SK-N-SH (cell line): ENCODE data around the gene PRR22. TPM values are rescaled to one million over a fixed set of nuclear protein-coding genes. Genes with fewer than 3 reads are reported as not detected.

Experiments
- CTCF ChIA-PET: fragments of 300-600, 350-600 bp; formaldehyde crosslinking; extraction: SDS; loops from one replicate; lab custom pipeline; 2021; lab: Yijun Ruan, JAX
- POLR2A ChIA-PET: fragments of 350-600 bp; sonication (Branson Sonifier 250); formaldehyde crosslinking; extraction: SDS; loops from one replicate; lab custom pipeline; 2020; ENCODE audit warnings: antibody characterized with exemption, inconsistent platforms; lab: Yijun Ruan, JAX
- DNase-seq: peaks from one replicate; pipeline ENCODE4 v3.0.0; 2012
- H2AFZ ChIP-seq: fragments of 200-600 bp; sonication (generic); 2 replicates; pipeline ENCODE4 v1.8.1; 2016; ENCODE audit warnings: antibody characterized with exemption, mild to moderate bottlenecking, low read depth
- H3F3A ChIP-seq: fragments of 200-600 bp; sonication (generic); replicated peaks from 2 replicates; pipeline ENCODE3; 2016; ENCODE audit warnings: antibody characterized with exemption, mild to moderate bottlenecking; ENCODE audit not compliant: insufficient read depth
- H3K27ac ChIP-seq, 2 experiments: fragments of 200-500 bp in 1 of 2; fragments of 200-600 bp in 1 of 2; sonication (Bioruptor generic) in 1 of 2; sonication (generic), shearing (Covaris generic) in 1 of 2; 2 replicates each; pipeline versions ENCODE4 v1.5.1 to v1.6.1; 2014 to 2016; ENCODE audit warnings: low read depth in 2 of 2, inconsistent platforms in 1 of 2, low read length in 1 of 2, mild to moderate bottlenecking in 1 of 2, mixed read lengths in 1 of 2
- H3K27me3 ChIP-seq: fragments of 200-600 bp; sonication (generic), shearing (Covaris generic); 2 replicates; pipeline ENCODE4 v1.6.1; 2016; ENCODE audit warnings: mixed run types; ENCODE audit not compliant: insufficient read depth
- H3K36me3 ChIP-seq, 2 experiments: fragments of 200-500 bp in 1 of 2; fragments of 200-600 bp in 1 of 2; sonication (Bioruptor generic) in 1 of 2; sonication (generic) in 1 of 2; replicated peaks in 1 of 2; 2 replicates each; pipeline versions ENCODE3 to v1.5.1; 2014 to 2016; ENCODE audit warnings: low read length in 1 of 2, mild to moderate bottlenecking in 1 of 2; ENCODE audit not compliant: insufficient read depth in 2 of 2, control insufficient read depth in 1 of 2
- H3K4me1 ChIP-seq, 2 experiments: fragments of 200-500 bp in 1 of 2; fragments of 200-600 bp in 1 of 2; sonication (Bioruptor generic) in 1 of 2; sonication (generic), shearing (Covaris generic) in 1 of 2; 2 replicates each; pipeline versions ENCODE4 v1.5.1 to v1.6.1; 2014 to 2016; ENCODE audit warnings: low read depth in 1 of 2, low read length in 1 of 2, mixed run types in 1 of 2; ENCODE audit not compliant: insufficient read depth in 2 of 2, control insufficient read depth in 1 of 2
- H3K4me2 ChIP-seq: fragments of 200-600 bp; sonication (generic), shearing (Covaris generic); 2 replicates; pipeline ENCODE4 v1.6.1; 2017; ENCODE audit warnings: mixed run types
- H3K4me3 ChIP-seq, 2 experiments: fragments of 200-500 bp in 1 of 2; fragments of 200-600 bp in 1 of 2; sonication (Bioruptor generic) in 1 of 2; sonication (generic), shearing (Covaris generic) in 1 of 2; 2 replicates each; pipeline versions ENCODE4 v1.5.1 to v1.8.1; 2014 to 2016; ENCODE audit warnings: low read depth in 2 of 2, inconsistent platforms in 1 of 2, low read length in 1 of 2, mild to moderate bottlenecking in 1 of 2, mixed read lengths in 1 of 2, moderate library complexity in 1 of 2
- H3K79me2 ChIP-seq: fragments of 200-600 bp; sonication (generic); 2 replicates; pipeline ENCODE4 v1.8.1; 2017; ENCODE audit warnings: mild to moderate bottlenecking; ENCODE audit not compliant: insufficient read depth
- H3K9ac ChIP-seq: fragments of 200-600 bp; sonication (generic); 2 replicates; pipeline ENCODE4 v1.6.1; 2017; ENCODE audit warnings: mixed run types
- H3K9me2 ChIP-seq: fragments of 200-600 bp; sonication (generic); 2 replicates; pipeline ENCODE4 v1.6.1; 2017; ENCODE audit warnings: mixed run types
- H3K9me3 ChIP-seq: fragments of 200-600 bp; sonication (generic); 2 replicates; pipeline ENCODE4 v1.6.1; 2017; ENCODE audit warnings: mixed run types, mild to moderate bottlenecking, moderate library complexity
- H4K20me1 ChIP-seq: fragments of 200-600 bp; sonication (generic); 2 replicates; pipeline ENCODE4 v1.6.1; 2017; ENCODE audit warnings: mild to moderate bottlenecking, mixed run types; ENCODE audit not compliant: insufficient read depth
- CTCF ChIP-seq: fragments of 200-600 bp; sonication (generic); IDR thresholded peaks from 2 replicates; pipeline ENCODE4 v1.6.1; 2017; ENCODE audit warnings: antibody characterized with exemption, mild to moderate bottlenecking, moderate library complexity
- ELF1 ChIP-seq: IDR thresholded peaks from 2 replicates; pipeline ENCODE4 v1.4.0; 2012
- EZH2phosphoT487 ChIP-seq: fragments of 200-600 bp; sonication (generic); IDR thresholded peaks from 2 replicates; pipeline ENCODE4 v1.6.1; 2017; ENCODE audit warnings: low read depth, mixed run types, mild to moderate bottlenecking, antibody characterized with exemption, moderate library complexity, borderline replicate concordance
- FOSL2 ChIP-seq: IDR thresholded peaks from 2 replicates; pipeline ENCODE4 v1.4.0; 2012; ENCODE audit warnings: low read depth, mild to moderate bottlenecking, moderate library complexity, borderline replicate concordance
- GABPA ChIP-seq: IDR thresholded peaks from 2 replicates; pipeline ENCODE4 v1.4.0; 2012; ENCODE audit warnings: low read depth, mild to moderate bottlenecking
- GATA2 ChIP-seq: sonication (generic); formaldehyde crosslinking; IDR thresholded peaks from 2 replicates; pipeline ENCODE4 v1.5.0; 2020; ENCODE audit warnings: mild to moderate bottlenecking, missing genetic modification reagents
- JUND ChIP-seq: IDR thresholded peaks from 2 replicates; pipeline ENCODE4 v1.4.0; 2012
- NFIC ChIP-seq: IDR thresholded peaks from 2 replicates; pipeline ENCODE4 v1.4.0; 2012; ENCODE audit warnings: borderline replicate concordance
- PBX3 ChIP-seq: IDR thresholded peaks from 2 replicates; pipeline ENCODE4; 2012
- RXRA ChIP-seq: IDR thresholded peaks from 2 replicates; pipeline ENCODE4 v1.4.0; 2012; ENCODE audit warnings: low read depth, mild to moderate bottlenecking, borderline replicate concordance
- SMC3 ChIP-seq: IDR thresholded peaks from 2 replicates; pipeline ENCODE4 v1.6.1; 2012; ENCODE audit warnings: low read depth, low read length, improper control_type of control experiment
- TAF1 ChIP-seq: IDR thresholded peaks from 2 replicates; pipeline ENCODE4 v1.6.1; 2012; ENCODE audit warnings: low read depth, mild to moderate bottlenecking, low read length, moderate library complexity, borderline replicate concordance
- TCF12 ChIP-seq: IDR thresholded peaks from 2 replicates; pipeline ENCODE4 v1.4.0; 2012
- USF1 ChIP-seq: IDR thresholded peaks from 2 replicates; pipeline ENCODE4 v1.4.0; 2012; ENCODE audit warnings: low read depth, borderline replicate concordance
- ZBTB33 ChIP-seq: IDR thresholded peaks from 2 replicates; pipeline ENCODE4 v1.4.0; 2012; ENCODE audit warnings: low read depth, borderline replicate concordance
- WGBS: methylation state at CpG from one replicate; pipeline ENCODE4 v1.1.6; 2017; ENCODE audit warnings: low lambda C conversion rate; 5-methylcytosine and 5-hydroxymethylcytosine counted together
- polyA plus RNA-seq, 3 experiments: library from polyadenylated mRNA; depleted of rRNA; stranded (reverse); fragments of >200 nt; gene quantifications; 2 replicates each; pipeline ENCODE4 v1.2.3, GENCODE V29; 2012

Gene PRR22
- polyA plus RNA-seq, 1 of the 3 experiments (the other 2 are of a cell fraction), result 0.82 TPM

GRCh38 chr19:5806905-5807304 is 22.4 kb upstream of the PRR22 start:
- Histone ChIP-seq H3K27me3 (peaks cover 6% of the 10 kb centered on the region; the same call in 1 of the 2 replicates), H3K9me3 (no peaks in the 10 kb centered on the region), H2AFZ (no peak overlapping the region), H3K79me2 (no peaks in the 10 kb centered on the region), H3K36me3 (no peaks in the 10 kb centered on the region), H3K4me1 (peaks cover 3 to 17% of the 10 kb centered on the region in 2 experiments; a peak in 1 of 4 replicates), H3K27ac (no peak overlapping the region), H3K4me2 (no peak overlapping the region), H3F3A (no peaks in the 10 kb centered on the region), H3K9ac (no peak overlapping the region), H4K20me1 (no peaks in the 10 kb centered on the region), H3K9me2 (no peaks in the 10 kb centered on the region), H3K4me3 (no peak overlapping the region)
- TF ChIP-seq SMC3, result no peak
- TF ChIP-seq GATA2 (CRISPR knock-in tag), result no peak
- TF ChIP-seq ZBTB33, result no peak
- TF ChIP-seq ELF1, result no peak
- TF ChIP-seq PBX3, result no peak
- TF ChIP-seq TAF1, result no peak
- no peak for TF ChIP-seq GABPA
- no peak for TF ChIP-seq NFIC
- TF ChIP-seq USF1, result no peak
- TF ChIP-seq EZH2phosphoT487, result no peak
- TF ChIP-seq TCF12, result no peak
- no peak for TF ChIP-seq RXRA
- TF ChIP-seq FOSL2, result no peak
- no peak for TF ChIP-seq CTCF
- no peak for TF ChIP-seq JUND
- ChIA-PET CTCF (interaction anchor here (0.8 to 3.7 kb wide), 9 partner anchors 9 to 241 kb away, joined by 3 to 18 read pairs (median 3); no protein-coding TSS in a partner anchor), POLR2A (interaction anchor here (0.6 to 1.5 kb wide), 2 partner anchors 12 to 21 kb away, joined by 3 to 5 read pairs; no protein-coding TSS in a partner anchor)
- WGBS, result 98% methylated on average over 4 of the region's 5 CpGs
- no peak for DNase-seq
